Measurements from ENCODE around the gene ZNF490.
"Not testable (repeated sequence)": the region's sequence is repeated elsewhere in the genome, so short reads cannot be mapped to it uniquely, and the experiment has no call there.

The ZNF490 gene

DNA sequence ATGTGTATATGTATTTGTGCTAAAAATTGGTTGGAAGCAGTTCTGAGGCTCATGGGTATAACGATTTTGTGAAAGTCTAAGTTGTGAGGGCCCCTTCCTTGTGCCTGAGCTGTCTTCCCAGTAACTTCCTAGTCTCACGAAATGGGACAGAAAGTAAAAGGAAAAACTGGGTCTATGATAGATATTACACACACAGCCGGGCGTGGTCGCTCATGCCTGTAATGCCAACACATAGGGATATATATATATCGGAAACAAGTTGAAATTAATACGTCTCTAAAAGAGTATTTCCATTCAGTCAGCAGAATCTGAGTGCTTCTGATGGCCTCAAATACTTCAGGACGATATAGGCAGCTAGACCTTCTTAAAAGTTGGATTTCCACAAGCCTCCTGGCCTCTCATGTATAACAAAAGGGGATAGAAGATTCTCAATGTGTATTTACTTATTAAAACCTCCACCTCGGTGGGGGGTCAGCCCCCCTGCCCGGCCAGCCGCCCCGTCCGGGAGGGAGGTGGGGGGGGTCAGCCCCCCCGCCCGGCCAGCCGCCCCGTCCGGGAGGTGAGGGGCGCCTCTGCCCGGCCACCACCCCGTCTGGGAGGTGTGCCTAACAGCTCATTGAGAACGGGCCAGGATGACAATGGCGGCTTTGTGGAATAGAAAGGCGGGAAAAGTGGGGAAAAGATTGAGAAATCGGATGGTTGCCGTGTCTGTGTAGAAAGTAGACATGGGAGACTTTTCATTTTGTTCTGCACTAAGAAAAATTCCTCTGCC, 10.8 kb upstream of the ZNF490 start:
- not testable (repeated sequence) for DNase-seq

GRCh38 chr19:12617646-12618045, 7.0 kb upstream of the ZNF490 start:
- DNase-seq = no peak

- no peak for DNase-seq
These were observed 717 bp upstream of the ZNF490 start for GRCh38 chr19:12611361-12611699.

- no peak for DNase-seq
These were observed 3.0 kb downstream of the ZNF490 start for GRCh38 chr19:12607631-12608030.

GRCh38 chr19:12606796-12607195, 3.8 kb downstream of the ZNF490 start:
- no peak for DNase-seq

- DNase-seq = no peak
These were observed 6.9 kb downstream of the ZNF490 start for GRCh38 chr19:12603714-12604113.

DNA sequence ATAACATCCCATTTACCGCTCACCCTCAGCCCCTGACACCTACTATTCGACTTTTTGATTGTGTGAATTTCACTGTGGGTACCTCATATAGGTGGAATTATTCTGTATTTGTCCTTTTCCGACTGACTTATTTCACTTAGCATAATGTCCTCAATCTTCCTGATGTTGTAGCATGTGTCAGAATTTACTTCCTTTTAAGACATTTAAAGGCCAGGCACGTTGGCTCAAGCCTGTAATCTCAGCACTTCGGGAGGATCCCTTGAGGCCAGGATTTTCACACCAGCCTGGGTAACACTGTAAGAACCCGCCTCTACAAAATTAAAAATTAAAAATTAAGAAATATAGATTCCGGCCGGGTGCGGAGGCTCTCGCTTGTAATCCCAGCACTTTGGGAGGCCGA, 13.0 kb downstream of the ZNF490 start:
- DNase-seq = no peak

DNA sequence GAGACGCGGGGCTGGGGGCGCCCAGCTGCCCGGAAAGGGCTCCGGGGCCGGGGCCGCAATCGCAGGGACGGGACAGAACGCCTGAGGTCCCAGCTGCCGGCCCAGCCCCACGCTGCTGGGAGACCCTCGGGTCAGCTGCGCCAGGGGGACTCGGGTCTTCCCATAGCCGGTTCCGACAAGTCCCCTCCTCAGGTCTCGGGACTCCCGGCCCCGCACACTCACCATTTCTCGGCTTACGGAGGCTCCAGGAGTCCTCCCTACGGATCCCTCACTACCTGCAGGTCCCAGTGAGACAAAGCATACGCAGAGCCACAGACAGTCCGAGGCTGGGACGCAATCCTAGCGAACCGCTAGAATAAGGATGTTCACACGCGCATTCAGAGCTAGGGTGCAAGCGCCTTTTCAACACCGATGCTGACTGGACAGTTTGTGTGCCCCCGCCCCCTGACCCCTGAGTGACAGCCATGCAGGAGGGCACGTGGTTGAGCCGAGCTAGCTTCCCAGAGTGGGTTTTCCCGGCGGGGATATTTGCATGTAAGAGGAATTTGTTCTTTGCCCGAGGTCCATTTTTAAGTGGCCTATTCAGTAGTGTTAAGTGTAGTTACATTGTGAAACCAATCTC, 13.6 kb downstream of the ZNF490 start:
- DNase-seq = no peak

- DNase-seq = no peak
These were observed 14.1 kb downstream of the ZNF490 start for GRCh38 chr19:12596485-12596884.

DNA sequence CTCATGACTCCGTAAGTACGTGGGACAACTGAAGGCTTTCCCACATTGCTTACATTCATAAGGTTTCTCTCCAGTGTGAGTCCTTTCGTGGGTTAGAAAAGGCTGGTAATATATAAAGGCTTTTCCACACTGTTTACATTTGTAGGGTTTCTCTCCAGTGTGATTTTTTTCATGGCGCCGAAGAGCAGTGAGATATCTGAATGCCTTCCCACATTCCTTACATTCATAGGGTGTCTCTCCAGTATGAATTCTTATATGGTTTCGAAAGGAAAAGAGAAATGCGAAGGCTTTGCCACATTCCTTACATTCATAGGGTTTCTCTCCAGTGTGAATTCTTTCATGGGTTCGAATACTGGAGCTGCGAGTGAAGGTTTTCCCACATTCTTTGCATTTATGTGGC, 29.5 kb downstream of the ZNF490 start:
- no peak for DNase-seq

DNA sequence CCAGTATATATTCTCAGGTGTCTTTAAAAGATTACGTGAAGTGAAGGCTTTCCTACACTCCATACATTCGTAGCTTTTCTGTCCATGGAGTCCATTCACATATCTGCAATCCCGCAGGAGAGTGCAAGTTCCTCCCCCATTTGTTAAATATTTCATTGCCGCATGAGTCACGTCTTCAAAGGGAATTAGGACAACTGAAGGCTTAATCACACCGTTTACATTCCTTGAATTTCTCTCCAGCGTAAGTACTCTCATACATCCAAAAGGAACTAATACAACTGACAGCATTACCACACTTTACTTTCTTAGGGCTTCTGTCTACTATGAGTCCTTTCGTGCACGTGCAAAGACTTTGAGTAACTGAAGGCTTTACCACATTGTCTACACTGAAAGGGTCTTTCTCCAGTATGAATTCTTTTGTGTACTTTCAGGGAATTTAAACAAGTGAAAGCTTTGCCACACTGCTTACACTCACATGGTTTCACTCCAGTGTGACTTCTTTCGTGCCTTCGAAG, 30.4 kb downstream of the ZNF490 start:
- no peak for DNase-seq

- no peak for DNase-seq
These were observed 32.0 kb downstream of the ZNF490 start for GRCh38 chr19:12578641-12579040.

DNA sequence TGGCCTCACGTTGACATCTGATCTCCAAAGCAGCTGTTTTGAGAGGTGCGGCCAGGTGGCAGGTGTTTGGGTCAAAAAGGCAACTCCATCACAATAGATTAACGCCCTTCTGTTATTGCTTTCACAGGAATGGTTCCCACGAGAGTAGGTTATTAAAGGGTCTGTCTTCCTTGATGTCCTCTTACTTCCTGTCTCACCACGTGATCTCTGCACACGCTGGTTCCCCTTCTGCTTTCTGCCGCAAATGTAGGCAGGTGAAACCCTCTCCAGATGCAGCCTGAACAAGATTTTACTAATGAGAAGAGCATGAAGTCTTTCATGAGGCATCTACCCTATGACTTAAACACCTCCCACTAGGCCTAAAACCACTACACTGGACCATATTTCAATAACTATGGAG, 36.6 kb downstream of the ZNF490 start:
- no peak for DNase-seq

- no peak for DNase-seq
These were observed 42.7 kb downstream of the ZNF490 start for GRCh38 chr19:12567951-12568350.

DNA sequence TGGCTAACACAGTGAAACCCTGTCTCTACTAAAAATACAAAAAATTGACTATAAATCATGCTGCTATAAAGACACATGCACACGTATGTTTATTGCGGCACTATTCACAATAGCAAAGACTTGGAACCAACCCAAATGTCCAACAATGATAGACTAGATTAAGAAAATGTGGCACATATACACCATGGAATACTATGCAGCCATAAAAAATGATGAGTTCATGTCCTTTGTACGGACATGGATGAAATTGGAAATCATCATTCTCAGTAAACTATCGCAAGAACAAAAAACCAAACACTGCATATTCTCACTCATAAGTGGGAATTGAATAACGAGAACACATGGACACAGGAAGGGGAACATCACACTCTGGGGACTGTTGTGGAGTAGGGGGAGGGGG, 44.2 kb downstream of the ZNF490 start:
- not testable (repeated sequence) for DNase-seq

- DNase-seq = peak; percentile 33
These were observed 46.5 kb downstream of the ZNF490 start for GRCh38 chr19:12564016-12564664.

- no peak for DNase-seq
These were observed 55.1 kb downstream of the ZNF490 start for GRCh38 chr19:12555456-12555930.

DNA sequence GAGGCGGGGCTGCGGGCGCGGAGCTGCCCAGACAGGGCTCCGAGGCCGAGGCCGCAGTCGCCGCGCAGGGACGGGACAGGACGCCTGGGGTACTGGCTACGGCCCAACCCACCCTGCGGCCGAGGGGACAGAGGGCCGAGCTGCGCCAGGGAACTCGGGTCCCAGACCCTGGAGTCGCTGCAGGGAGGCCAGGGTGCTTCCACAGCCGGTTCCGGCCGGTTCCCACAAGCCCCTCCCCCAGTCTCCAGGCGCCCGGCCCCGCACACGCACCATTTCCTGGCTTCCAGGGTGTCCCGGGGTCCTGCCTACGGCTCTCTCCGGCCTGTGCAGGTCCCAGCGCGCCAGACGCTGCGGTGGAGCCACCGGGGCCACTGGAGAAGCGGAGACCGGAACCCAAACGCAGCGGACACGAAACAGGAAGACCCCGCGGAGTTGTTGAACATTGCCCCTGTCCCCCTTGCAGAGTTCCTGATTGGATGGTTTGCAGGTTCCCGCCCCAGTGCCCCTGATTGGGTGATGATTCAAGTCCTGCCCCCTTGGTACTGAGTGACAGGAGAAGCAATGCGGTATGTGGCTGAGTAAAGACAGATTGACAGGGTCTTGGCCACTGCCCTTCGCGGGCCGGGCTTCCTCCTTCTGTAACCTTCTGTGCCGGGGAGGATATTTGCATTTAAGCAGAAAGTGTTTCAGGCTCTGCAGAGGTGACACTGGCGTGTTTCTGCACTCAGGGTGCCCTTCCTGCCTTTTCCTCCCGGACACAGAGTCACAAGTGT, 59.4 kb downstream of the ZNF490 start, which contains the start of gene ZNF564:
Gene ZNF564, minus strand, starts transcription at position 423 of the 773 bp plus-strand sequence. Its CDS starts 150 bp downstream, at position 273.
- peak; percentile 95 for DNase-seq

GRCh38 chr19:12546903-12547302, 63.7 kb downstream of the ZNF490 start:
- no peak for DNase-seq

DNA sequence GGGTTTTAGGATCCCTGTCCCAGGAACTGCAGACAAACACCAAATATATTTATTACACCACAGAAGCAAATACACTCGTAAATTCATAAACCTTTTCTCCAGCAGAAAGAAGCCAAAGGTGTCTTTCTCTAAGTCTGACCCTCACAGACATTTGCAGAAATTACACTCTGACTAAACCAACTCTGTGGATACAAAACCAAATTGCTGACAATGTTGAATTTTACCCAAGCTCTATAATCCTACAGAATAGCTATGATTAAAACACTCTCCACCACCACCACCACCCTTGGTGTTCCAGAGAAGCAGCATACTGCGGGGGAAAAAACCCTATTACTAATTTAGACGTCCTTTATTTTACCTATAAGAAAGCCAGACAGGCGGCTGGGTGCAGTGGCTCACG, 64.5 kb downstream of the ZNF490 start:
- no peak for DNase-seq

DNA sequence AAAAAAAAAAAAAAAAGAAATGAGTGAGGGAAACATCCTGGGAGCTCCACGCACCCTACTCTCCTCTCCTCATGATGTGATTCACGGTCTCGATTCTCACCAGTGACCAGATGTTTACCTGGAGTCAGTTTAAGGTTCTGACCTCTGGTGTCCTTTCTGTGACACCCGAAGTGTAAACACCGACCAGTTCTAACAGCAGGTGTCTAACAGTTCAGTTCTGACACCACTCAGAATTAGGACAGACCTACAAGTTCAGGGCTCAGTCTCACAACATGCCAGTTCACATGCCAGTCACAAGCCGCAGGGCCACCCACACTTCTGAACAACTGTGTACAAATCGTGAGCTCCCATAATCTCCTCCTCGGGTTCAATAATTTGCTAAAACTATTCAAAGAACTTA, 65.3 kb downstream of the ZNF490 start:
- DNase-seq = no peak

DNA sequence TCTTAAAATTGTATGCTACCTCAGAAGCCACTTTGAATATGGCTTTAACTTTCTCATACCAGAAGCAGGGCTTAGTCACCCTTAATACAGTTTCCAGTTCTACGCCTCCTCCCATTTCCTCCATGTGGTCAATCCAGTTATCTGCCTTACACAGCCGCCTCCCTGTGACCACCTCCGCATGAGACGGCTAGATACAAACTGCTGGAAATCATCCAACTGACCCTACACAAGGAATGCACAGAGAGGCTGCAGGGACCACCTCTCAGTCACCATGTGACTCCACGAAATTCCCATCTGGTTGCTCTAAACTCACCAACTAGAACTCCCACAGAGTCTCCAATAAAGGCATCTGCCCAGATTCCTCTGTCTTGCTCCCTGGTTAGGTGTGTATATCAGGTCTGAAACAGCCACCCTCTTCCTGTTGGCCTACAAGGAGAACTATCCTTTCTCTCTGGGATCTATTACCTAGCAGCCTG, 66.2 kb downstream of the ZNF490 start:
- DNase-seq = no peak

DNA sequence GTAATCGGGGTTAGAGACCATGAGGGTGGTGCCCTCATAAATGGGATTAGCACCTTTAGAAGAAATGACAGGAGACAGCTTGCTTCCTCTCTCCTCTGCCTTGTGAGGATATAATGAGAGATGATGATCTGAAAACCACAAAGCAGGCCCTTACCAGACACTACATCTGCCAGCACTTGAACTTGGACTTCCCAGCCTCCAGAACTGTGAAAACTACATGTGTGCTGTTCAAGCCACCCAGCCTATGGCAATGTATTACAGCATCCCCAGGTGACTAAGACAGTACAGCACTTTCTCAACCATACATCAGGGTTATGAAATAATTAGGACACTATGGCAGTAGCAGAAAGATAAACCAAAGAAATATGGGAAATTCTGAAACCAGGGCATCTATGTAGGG, 66.8 kb downstream of the ZNF490 start:
- DNase-seq = no peak

Data from NCI-H1436 treated with DMSO at 0.1 percent for 48 hours (cell line).